Islet precursor cell (in vitro differentiated cells): ENCODE results near the gene FBRSL1.
A peak's percentile ranks its signal among the peaks of the same experiment; 100 is the strongest.

ENCODE experiments used
- DNase-seq: peaks from one replicate; pipeline ENCODE4 v3.0.0-alpha.2; 2018

The FBRSL1 gene

DNA sequence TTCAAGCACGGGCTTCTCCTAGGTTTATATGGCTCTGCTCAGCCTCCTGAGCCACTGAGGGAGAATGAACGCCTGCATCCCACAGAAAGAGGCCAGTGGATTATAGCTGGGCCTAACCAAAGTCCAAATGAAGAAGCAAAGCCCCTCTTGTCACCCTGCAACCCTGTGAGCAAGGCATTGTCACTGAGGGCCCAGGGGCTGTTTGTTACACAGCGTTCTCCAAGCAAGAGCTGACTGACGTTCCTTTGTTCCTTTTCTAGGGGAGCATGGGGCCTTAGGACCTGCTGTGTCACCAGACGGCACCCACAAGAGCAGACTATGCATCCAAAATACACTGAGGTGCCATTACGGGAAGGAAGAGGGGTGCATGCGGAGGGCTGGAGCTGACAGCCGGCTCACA, 4.3 kb upstream of the FBRSL1 start:
- DNase-seq: no peak

DNA sequence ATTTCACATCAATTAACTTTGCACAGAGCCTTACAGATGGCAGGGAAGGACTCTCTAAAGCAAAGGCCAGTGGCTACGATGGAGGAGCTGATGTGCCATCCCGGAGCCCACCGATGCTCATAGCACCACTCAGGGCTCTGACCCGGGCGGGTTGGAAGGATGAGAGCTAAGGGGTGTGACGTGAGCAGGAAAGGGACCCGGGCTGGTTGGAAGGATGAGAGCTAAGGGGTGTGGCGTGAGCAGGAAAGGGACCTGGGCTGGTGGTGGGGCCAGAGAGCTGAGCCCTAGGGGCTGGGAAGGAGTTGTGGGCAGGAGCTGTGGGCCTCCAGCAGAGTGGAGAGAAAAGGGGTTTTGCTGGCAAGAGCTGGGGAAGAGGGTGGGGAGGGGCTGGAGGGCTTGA, 3.8 kb upstream of the FBRSL1 start:
- no peak for DNase-seq

DNA sequence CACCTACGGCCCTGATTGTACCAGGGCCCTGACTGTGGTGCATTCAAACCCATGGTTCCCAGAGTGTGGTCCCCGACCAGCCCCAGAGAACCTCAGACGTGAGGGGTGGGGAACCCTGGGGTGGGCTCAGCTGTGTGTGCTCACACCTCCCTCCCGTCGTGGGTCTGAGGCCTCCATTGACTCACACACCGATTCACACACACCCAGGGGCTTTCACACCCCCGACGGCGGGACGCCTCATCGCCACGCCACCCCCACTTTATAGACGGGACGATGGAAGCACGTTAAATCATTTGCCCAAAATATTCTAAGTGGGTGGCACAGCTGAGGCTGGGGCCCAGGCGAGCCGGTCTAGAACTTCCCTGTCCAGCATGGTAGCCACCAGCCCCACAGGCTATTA, 3.4 kb upstream of the FBRSL1 start:
- DNase-seq: no peak

GRCh38 chr12:132487311-132487741, 2.6 kb upstream of the FBRSL1 start:
- DNase-seq: no peak

GRCh38 chr12:132488127-132489077, 1.5 kb upstream of the FBRSL1 start:
- DNase-seq: no peak

DNA sequence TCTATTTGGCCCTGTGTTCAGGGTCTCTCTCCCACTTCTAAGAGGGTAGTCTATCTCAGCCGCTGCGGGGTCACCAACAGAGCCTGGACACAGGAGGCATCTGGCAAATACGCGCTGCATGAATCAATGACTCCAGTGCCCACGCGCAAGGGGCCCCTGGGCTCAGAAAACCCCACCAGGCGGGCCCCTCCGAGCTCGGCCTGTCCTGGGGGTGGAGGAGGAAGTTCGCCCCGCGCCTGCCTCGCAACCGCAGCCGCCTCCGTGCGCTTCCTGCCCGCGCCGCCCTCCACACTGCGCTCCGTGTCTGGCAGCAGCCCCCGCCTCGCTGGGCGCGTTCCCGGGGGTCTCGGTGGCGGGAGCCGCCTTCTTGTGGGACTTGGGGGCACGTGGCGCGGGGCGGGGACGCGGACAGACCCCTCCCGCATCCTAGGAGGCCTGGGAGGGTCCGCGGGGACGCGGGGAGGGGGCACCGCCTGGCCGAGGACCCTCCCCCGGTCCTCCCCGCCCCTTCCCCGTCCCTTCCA, 811 bp upstream of the FBRSL1 start:
- DNase-seq: no peak

DNA sequence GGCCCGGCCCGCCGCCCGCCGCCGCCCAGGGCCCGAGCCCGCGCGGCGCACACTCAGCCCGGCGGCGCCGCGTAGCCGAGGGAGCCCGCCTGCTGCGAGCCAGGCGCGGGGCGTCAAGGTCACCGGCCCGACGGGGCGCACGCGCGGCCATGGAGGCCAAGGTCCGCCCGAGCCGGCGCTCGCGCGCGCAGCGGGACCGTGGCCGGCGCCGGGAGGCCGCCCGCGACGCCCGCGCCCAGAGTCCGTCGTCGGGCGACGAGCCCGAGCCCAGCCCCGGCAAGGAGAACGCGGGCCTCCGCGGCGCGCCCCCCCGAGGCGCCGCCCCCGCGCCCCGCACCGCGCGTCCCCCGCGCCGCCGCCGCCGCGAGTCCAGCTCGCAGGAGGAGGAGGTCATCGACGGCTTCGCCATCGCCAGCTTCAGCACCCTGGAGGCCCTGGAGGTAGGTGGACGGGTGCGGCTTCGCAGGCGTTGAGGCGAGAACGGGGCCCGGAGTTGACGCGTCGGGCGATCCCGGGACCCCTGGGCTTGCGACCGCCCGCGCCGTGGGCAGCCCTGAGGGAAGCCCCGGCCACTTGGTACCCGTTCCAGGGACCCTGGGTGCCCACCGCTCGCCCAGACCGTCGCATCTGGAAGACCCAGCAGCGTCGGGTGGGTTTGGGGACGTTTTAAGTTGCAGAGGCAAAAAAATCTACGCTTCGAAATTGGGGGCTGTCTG, 629 bp downstream of the FBRSL1 start:
- no peak for DNase-seq

DNA sequence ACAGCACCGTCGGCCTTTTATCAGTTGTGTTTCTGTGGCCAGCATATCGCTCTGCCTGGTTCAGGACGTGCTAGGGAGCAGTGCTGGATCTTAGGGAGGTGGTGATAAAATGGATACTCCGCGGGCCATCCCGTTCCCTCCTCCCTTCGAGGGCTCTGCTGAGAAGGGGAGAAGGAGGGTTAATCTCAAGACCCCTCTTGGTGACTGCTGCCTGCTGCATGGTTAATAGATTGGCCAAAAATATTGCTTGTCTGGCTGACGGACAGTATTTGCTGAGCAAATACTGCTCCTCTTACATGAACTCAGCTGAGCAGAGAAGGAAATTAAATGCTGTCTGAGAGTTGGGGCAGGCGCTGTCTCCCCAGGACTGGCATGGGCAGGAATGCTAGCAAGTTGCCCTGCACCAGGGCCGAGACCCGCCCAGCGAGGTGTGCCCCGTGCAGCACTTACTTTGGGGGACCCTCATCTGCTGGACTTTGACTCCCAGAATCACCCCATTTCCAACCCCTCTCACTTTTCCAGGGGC, 1.2 kb downstream of the FBRSL1 start:
- no peak for DNase-seq

DNA sequence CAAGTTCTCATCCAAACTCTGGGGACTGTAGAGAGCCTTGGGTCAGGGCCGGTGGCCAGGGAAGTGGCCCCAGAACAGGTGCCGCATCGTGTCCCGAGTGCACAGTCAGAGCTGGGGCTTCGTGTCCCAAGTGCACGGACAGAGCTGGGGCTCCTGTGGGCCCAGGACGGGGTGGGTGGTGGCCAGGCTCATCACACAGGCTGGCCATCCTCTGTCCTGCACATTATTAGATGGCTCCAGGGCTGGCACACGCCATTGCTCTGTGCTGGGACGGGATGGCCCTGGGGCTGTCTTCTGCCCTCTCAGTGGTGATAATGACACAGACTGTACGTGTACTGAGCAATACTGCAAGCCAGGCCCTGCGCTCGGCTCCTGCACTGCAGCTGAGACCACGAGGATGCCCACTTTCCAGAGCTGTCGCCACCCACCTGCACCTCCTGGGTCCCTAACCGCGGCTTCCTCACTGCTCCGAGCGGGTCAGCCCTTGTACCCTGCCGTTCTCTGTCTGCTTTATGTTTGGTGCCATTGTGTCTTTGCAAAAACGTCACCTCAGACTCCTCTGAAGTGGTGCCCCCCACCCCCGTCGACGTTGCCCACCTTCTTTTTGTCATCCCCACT, 1.9 kb downstream of the FBRSL1 start:
- no peak for DNase-seq

DNA sequence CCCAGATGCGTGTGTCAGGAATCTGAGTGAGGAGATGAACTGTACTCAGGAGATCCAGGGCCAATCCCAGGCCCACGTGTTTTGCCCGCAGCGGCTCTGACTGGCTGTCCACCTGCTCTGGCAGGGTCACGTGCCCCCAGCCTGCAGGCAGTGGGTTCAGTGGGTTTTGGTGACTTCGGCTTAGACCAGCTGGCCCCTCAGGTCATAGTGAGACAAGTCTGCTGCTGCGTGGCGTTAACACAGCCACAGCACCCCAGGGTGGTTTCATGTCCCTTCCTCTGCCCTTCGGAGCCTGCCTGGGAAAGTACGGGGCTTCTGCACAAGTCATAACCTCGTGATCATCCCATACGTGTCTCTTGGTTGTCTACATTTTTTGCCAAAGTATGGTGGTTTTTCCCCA, 2.6 kb downstream of the FBRSL1 start:
- no peak for DNase-seq

DNA sequence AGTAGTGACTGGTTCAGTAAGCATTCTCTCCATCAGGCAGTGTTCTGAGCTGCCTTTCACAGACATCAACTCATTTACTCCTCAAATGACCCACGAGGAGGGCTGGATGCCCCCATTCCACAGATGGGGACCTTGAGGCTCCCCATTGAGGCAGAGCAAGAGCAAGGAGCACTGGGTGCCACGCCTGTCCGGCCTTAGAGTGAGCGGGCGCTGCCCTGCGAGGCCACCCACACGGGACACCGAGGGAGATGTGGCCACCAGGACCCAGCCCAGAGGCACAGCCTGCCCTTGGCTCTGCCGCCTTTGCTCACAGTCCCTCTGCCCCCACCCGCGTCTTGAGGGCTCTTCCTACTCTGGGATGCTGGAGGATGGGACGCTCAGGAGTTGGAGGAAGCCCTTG, 3.0 kb downstream of the FBRSL1 start:
- no peak for DNase-seq

GRCh38 chr12:132493482-132494178, 3.7 kb downstream of the FBRSL1 start:
- no peak for DNase-seq

- peak; percentile 96 for DNase-seq
These were observed 4.6 kb downstream of the FBRSL1 start for GRCh38 chr12:132494294-132495164.

- no peak for DNase-seq
These were observed 5.2 kb downstream of the FBRSL1 start for GRCh38 chr12:132495165-132495544.

DNA sequence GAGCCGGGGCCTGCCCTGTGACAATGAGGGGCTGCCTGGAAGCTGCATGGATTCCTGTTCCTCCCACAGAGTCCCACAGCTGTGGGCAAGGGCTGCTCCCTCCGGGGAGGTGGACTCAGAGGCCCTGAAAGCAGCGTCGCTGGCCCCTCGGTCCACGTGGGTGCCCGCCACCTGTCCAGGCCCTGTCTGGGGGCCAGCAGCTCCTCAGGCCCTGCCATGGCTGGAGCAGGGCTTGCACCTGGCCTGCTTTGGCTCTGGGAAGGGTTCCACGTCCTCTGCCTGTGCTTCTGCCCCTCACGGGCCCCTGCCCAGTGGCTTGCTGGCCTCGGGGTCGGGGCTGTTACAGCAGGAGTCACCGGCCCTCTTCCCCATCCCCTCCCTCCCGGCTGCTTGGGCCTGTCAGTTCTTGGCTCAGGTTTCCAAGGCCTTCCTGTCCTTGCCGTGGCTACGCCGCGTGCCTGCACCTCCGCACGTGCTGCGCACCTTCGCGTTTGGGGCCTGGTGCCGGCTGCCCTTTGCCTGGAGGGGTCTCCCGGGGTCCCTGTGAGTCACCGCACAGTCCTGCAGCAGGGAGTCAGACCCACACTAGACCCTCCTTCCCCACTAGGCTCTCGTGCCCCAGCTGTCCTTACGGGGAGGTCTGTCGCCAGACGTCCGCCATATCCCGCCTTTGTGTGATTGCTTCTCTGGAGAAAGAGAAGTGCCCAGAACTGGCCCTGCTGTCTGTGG, 5.8 kb downstream of the FBRSL1 start:
- DNase-seq: no peak

DNA sequence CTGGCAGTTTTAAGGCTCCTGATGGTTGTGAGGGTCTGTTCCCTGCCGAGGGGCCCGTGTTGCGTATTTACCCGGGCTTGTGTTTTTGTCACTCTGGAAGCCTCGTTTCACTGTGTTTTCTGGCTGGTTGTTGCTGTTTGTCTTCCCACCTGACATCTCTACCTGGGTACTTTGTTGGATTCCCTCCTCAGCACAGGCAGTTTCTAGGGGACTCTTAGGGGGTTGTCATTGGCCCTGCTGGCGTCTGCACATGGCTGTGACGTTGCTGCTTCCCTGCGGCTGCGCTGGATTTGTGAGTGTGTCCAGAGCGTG, 6.4 kb downstream of the FBRSL1 start:
- no peak for DNase-seq

DNA sequence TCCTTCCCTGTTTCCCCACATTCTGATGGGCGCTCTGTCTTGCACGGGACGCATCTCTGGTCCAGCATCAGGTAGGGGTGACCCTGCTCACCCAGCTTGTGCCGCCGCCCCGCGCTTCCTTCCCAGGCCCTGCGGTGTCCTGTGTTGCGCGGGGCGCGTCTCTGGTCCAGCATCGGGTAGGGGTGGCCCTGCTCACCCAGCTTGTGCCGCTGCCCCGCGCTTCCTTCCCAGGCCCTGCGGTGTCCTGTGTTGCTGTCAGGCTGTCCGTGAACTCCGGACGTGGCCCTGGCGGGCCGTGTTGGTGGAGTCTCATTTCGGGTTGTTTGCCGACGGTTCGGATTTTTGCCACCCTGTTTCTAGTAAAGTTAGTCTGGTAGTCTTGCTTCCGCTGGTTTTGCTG, 6.8 kb downstream of the FBRSL1 start:
- DNase-seq: no peak

DNA sequence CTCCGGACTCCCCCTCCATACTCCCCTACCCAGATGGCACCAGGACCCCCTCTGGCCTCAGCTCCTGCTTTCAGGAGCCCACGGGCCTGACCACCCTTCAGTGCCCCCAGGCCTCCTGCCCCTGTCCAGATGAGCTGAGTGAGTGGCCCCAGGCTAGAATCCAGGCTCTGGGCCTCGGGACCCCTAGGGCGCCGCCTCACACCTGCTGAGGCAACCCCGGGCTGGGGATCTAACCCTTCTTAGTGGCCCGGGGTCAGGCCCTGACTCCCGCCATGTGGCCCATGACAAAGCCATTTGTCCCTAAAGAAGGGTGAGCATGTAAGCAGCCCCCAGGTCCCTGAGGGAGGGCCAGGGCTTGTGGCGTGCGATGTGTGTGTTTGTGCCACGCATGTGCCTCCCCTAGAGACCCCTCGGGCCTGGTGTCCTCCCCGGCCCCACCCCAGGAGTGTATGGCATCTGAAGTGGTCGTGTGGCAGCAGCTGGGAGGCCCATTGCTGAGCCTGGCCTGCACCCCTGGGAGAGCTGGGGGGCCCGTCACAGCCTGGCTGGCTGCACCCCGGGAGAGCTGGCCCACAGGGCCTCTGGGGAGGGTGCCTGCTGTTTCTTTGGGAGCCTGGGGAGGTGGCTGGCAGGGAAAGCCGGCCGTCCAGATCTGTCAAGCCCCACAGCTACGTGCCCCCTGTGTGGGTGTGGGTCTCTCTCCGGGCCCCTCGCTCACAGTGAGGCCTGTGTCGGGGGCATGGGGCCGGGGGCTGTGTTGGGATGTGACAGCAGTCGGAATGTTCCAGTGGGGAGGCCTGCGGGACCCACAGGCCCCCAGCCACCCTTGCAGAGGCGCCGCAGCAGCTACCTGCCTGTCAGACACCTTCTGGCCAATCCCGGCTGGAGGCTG, 7.8 kb downstream of the FBRSL1 start:
- DNase-seq: no peak

DNA sequence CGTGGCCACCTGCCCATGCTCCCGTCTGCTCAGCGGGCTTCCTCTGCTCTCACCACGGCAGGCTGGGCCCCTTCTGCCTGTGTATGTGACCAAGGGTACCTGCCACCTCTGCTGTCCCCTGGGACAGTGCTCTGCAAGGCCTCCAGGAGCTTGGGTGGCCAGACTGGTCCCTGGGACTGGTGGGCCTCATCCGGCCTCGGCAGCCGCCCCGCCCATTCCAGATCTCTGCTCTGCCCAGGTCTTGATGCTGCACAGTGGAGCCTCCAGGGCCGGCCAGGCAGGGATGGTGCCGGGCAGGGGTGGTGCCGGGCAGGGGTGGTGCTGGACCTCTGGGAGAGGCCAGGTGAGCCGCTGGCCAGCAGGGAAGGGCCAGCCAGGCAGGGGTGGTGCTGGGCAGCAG, 9.0 kb downstream of the FBRSL1 start:
- DNase-seq: no peak
